GM21390 (cell line): Measurements from ENCODE around the gene TMEM120A.
A peak's percentile ranks its signal among the peaks of the same experiment; 100 is the strongest.

ENCODE experiments used
- ATAC-seq: cut with Tn5 transposase; IDR thresholded peaks from one replicate; pipeline ENCODE4 v1.9.1; 2021; ENCODE audit not compliant: unreplicated experiment

Gene TMEM120A

GRCh38 chr7:75995996-75996395 lies 1.6 kb upstream of the TMEM120A start:
- no peak for ATAC-seq

GRCh38 chr7:75995052-75995471 lies 667 bp upstream of the TMEM120A start:
- no peak for ATAC-seq

- peak; percentile 16 for ATAC-seq
Measured at GRCh38 chr7:75993689-75994387, 557 bp downstream of the TMEM120A start.

- no peak for ATAC-seq
Measured at GRCh38 chr7:75992083-75992755, 2.2 kb downstream of the TMEM120A start.

- no peak for ATAC-seq
Measured at GRCh38 chr7:75991531-75992082, 2.8 kb downstream of the TMEM120A start.

GRCh38 chr7:75989500-75990388 lies 4.7 kb downstream of the TMEM120A start:
- no peak for ATAC-seq

GRCh38 chr7:75988568-75989499 lies 5.6 kb downstream of the TMEM120A start:
- no peak for ATAC-seq

- ATAC-seq = no peak
Measured at GRCh38 chr7:75987805-75988567, 6.4 kb downstream of the TMEM120A start.

GRCh38 chr7:75987026-75987804 lies 7.2 kb downstream of the TMEM120A start:
- no peak for ATAC-seq

- no peak for ATAC-seq
Measured at GRCh38 chr7:75986147-75986781, 8.1 kb downstream of the TMEM120A start.

GRCh38 chr7:75985518-75986146 lies 8.8 kb downstream of the TMEM120A start:
- no peak for ATAC-seq

- no peak for ATAC-seq
Measured at GRCh38 chr7:75985009-75985517, 9.3 kb downstream of the TMEM120A start.

GRCh38 chr7:75984130-75985008 lies 10.0 kb downstream of the TMEM120A start:
- ATAC-seq = no peak

GRCh38 chr7:75983471-75984129 lies 10.8 kb downstream of the TMEM120A start:
- no peak for ATAC-seq

GRCh38 chr7:75982306-75983064 lies 11.9 kb downstream of the TMEM120A start:
- no peak for ATAC-seq
